IPS-NIHi7 (cell line): ENCODE data around the gene ARHGAP1.
"Not testable (repeated sequence)": the region's sequence is repeated elsewhere in the genome, so short reads cannot be mapped to it uniquely, and the experiment has no call there.

ENCODE experiments used
- DNase-seq: peaks from one replicate; pipeline ENCODE4 v3.0.0; 2012; ENCODE audit warnings: mixed read lengths; ENCODE audit errors: extremely low spot score

The ARHGAP1 gene

DNA sequence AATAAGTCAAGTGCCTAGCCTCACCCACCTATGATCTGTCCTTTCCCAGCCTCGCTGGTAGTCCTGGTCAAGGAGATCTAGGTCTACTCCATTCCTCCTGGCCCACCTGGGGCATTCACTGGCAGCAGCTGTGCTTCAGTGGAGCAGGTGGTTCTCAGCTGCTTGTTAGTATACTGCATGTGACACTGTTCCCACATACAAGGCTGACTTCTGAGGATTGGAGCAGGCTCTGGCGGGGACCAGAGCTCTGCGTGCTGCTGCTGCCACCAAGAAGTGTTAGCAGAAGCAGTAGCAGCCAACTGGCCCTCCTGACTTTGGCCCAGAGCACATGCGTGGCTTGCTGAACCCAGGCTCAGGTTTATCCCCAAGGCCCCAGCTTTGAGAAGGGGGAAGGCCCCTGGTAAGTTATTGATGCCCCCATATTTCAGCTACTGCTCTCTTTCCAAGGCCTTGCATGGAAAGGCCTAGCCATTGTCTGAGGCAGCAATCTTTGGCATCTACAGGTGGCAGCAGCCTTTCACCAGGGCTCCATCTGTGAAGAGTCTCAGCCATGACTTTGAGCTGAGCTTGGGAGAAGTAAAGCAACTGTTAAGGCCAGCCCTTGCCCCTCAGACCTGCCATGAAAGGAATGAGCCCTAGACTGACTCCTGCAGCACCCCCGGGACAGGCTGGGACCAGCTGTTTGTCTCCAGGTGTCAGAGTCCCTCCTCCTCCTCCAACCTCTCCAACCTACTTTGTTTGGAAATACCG, 26.5 kb downstream of the ARHGAP1 start:
- DNase-seq, result no peak

DNA sequence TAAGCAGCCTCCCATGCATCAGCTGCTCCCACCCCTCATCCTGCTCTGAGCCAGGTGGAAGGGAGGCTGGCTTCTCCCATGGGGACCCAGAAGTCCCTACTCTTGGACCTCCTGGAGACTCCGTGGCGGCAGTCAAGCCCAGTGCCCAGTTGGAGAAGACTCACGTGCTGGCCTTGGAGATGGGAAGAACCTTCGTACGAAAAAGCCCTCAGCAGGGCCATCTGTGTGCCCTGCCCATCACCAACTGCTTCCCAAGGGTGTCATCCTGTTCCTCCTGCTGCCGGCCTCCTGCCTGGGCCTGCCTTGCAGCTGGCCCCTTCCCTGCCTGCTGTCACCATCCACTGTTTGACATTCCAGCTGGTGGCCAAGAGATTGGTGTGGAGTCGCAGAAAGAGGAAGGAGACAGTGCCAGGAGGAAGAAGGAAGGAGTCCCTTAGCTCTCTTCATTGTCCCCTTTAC, 28.0 kb downstream of the ARHGAP1 start:
- DNase-seq, result no peak

DNA sequence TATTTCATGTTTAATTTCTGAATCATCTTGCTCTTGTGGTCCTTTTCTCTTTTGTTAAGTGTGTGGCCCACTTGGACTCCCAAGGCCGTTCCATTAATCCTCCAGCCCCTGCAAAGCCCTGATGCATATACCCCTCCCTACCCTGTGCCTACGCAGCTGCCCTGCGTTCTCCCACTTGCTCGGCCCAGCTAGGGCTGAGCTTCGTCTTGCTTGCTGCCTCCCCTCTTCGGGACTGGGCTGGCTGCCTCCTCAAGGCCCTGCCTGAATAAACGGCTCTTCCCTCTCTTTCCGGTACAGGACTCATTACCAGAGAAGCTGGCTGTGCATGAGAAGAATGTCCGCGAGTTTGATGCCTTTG, 28.5 kb downstream of the ARHGAP1 start:
- DNase-seq, result no peak

DNA sequence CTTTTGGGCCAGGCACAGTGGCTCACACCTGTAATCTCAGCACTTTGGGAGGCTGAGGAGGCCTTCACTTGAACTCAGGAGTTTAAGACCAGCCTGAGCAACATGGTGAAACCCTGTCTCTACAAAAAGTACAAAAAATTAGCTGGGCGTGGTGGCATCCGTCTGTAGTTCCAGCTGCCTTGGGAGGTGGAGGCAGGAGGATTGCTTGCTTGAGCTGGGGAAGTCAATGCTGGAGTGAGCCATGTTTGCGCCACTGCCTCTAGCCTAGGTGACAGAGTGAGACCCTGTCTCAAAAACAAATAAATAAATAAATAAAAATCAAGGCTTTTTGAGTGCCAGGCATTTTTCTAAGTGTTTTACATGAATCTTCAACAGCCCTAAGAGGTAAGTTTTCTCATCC, 29.9 kb downstream of the ARHGAP1 start:
- not testable (repeated sequence) for DNase-seq

DNA sequence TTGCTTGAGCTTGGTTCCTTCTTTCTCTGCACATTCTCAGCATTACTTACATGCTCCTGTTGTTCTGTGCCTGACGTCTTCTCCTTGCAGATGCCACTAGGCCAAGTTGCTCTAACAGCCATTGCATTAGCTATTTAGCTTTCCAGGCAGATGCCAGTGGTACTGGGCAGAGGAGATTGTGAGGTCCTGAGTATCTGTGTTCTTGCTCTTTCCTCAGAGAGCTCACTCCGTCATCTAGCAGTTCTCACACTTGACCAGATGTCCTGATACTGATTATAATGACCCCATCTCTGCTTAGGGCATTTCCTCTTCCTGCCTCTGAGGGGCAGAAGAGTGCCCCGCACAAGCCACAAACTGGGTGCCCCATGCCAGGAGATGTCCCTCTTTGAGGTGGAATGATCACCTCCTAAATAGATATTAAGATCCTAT, 30.7 kb downstream of the ARHGAP1 start:
- peak; percentile 60 for DNase-seq

DNA sequence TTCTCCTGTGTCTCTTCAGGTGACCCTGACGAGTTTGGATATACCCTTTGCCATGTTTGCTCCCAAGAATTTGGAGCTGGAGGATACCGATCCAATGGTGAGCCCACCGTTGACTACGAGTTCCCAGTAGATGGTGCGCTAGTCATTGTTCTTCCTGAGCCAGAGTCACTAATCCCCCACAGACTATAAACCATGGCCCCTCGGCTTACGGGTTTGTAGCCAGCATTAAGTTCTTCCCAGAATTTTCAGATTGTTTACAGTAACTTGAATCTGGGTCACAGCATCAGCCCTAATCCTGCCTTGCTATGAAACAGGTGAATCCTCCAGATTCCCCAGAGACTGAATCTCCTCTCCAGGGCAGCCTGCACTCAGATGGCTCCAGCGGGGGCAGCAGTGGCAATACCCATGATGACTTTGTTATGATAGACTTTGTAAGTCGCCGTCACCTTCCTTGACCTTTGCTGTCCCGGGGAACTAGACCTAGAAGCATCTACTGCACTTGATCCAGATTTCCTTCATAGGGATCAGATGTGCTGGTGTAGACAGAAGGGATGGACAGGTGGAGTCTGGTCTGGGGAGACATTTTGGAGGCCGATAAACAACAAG, 31.8 kb downstream of the ARHGAP1 start:
- no peak for DNase-seq

DNA sequence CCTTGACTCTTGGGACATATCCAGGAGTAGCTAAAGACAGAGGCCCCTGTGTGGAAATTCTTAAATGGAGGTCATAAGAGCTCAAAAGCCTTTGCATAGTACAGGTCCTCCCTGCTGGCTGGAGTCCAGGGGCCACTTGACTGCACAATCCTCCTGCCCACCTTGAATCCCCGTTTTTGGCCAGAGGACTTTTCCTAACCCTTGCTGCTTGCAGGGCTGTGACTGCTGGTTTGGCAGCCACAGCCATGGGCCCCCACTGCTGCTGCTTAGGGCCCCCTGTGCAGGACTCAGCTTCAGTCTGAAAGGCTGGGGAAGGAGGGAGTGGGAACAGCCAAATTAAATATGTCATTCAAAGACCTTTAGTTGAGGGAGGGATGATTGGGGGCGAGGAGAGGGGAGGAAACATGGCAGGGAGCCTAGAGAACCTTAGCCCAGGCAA, 33.4 kb downstream of the ARHGAP1 start:
- no peak for DNase-seq

DNA sequence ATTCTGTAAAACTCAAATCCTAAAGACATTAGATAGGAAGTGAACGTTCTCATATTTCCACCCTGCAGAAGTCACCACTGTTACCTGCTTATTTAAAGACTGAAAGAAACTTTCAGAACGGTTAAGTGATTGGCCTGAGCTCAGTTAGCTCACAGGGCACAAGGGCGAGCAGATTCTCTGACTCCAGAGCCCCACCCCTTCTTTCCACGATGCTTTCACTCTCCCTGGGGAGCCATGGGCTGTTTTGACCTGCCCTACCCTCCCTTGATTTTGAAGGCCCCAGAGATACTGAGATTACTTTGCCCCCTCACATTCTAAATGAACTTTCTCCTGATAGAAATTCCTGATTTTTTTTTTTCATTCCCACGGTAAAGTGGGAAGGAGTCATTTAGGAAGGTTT, 33.9 kb downstream of the ARHGAP1 start:
- DNase-seq, result no peak

DNA sequence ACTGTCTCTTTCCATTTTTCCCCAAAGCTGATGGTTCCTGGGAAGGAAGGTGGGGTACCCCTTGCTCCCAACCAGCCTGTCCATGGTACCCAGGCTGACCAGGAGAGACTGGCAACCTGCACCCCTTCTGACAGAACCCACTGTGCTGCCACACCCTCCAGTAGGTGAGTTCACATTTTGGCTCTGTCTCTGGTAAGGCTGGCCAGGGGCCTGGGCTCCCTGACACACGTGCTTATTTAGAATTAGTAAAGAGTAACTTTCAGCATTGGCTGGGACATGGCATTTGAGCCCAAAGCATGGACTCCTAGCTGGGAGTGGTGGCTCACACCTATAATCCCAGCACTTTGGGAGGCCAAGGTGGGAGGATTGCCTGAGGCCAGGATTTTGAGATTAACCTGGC, 35.1 kb downstream of the ARHGAP1 start:
- DNase-seq, result no peak

DNA sequence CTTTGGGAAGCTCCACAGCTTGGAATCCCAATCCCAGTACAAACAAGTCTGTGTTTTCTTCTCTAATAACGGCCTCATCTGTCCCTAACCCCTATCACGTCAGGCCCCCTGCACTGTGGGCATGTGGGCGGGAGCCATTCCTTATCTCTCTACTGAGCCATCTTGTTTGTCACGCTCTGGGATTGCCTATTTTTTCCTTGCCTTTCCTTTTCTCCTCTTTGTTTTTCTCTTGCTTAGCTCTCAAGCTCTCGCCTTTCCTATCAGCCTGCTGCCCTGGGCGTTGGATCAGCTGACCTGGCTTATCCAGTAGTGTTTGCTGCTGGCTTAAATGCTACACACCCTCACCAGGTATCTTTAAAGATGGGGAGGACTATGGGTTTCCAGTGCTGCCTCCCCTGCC, 35.8 kb downstream of the ARHGAP1 start:
- DNase-seq, result peak; percentile 28

DNA sequence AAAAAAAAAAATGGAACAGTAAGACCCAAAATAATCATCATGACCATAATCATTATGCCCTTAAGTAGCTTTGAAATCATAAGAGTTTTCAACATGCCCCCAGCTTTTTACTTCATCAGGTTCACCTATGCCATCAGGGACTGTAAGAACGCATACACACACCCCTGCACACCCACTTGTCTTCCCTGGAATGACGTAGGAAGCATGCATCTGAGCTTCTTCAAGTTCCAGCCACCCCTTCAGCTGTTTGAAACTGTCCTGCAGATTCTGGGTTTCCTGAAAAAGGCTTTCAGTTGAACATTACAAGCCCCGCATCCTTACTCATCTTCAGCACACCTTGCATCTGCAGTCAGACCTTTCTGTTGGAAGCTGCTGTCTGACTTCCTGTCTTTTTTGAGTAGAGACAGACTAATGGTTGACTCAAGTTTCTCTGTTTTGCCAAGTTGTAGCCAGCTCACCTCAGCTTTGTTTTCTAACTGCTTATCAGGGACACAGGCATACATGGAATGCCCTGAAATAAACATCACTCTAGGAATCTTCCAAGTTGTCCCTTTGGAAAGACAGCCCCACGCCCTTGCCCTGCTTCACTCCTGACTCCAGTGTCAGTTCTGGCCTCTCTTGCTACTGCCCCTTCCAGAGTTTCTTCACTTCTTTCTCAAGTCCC, 37.0 kb downstream of the ARHGAP1 start:
- DNase-seq, result no peak

DNA sequence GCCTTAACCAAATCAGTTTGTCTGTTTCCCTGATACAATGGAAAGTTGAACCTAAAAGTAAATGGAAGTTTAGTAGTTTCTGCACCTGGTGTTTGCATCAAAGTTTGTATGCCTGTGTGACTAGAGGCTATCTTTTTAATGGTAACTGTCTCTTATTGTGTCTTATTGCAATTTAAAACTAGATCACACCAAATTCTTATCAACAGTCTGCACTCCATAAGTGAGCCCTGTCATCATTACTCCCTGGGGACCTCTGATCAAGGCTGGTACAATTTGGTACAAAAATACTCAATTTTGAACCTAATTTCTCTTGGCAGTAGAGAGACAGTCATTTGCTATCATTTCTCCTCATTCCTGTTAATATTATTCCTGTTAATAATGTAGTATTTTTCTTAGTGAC, 38.1 kb downstream of the ARHGAP1 start:
- no peak for DNase-seq

DNA sequence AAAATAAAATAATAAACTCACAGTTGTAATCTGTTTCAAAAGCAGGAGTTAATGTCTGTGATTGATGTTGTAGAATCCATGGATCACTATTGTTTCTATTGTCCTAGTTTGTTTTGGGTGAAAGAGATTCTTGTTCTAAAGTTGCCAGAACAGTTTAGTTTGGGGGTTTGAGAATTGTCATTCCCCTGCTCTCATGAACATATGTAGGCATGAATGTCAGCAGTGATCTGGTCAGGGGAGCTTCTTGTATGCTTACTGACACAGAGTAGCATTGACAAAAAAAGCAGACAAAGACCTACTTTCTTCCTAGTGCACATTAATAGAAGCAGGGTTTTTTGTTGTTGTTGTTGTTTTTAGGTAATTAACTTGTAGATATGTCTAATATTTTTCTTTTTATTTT, 38.6 kb downstream of the ARHGAP1 start:
- no peak for DNase-seq

DNA sequence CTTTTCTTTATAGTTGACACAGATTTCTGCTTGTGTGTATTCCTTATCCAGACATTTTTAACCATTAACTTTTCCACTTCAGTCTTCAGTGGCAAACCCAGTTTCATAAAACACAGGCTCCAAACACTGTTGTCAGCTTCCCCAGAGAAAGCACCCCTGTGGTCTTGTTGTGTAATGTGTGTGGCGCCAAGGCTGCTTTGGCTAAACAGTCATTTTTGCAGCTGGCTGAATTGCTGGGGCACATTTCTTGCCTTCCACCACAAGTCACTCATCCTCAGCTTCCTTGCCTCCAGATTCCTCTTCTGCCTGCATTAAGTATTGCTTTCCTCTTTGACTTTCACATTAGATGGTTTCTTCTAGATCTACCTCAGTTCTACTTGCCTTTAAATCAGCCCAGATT, 40.5 kb downstream of the ARHGAP1 start:
- no peak for DNase-seq

DNA sequence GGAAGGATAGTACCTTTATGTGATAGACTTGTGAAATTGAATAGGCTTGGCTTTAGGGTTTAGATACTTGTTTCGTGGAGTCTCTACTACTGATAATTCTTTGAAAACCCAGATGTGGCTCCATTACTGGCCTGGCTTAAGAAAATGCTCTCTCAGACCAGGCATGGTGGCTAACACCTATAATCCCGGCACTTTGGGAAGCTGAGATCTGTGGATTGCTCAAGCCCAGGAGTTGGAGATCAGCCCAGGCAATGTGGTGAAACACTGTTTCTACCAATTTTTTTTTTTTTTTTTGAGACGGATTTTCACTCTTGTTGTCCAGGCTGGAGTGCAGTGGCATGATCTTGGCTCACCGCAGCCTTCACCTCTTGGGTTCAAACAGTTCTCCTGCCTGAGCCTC, 42.2 kb downstream of the ARHGAP1 start:
- DNase-seq, result no peak

DNA sequence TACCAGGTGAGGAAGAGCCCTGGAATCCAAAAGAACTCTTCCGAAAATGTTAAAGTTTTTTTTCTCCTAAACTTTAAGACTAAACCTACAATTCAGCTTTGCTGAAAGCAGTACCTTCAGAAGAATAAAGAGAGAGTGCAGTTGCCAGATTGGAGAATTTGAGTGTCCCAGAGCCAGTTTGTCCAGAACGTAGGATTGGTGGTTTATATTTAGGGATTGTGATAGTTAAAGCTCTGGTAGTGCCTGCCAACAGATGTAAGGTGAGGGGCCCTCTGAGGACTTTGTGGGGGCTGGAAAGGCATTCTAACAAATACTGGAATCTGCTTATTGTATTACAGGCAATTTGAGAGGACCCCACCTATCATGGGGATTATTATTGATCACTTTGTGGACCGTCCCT, 43.2 kb downstream of the ARHGAP1 start:
- DNase-seq, result no peak

DNA sequence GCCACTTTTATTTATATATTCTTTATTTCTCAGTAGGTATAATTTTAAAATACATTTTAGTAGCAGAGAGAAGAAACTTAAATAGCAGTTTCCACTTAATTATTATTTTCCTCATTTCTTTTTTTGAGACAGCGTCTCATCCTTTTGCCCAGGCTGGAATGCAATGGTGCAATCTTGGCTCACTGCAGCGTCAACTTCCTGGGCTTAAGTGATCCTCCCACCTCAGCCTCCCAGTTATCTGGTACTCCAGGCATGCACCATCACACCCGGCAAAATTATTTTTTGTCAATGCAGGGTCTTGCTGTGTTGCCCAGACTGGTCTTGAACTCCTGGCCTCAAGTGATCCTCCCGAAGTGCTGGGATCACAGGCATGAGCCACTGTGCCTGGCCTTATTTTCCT, 44.8 kb downstream of the ARHGAP1 start:
- no peak for DNase-seq

DNA sequence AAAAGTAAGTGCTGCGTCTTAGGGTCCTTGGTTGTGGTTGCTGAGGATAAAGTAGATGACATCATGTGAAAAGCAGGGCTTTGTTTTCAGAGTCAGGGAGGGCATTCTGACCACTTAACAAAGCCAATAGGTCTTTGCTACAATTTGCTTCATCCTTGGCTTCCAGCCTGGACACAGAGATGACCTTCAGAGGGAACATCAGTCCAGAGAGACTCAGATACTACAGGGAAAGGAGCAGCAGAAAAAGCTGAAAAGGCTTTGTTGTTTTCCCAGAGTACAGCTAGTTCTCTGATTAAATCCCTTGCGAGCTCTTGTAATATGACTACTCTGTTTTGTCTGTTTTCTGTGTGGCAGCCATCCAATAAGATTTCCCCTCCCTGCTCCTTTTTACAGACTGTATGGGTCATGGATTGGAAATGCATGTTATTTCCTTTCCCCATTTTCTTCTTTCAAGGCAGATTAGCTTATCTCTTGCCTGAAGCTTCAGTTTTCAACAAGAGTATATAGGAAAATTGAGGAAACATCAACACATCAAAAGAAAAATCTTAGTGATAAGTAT, 51.2 kb downstream of the ARHGAP1 start:
- DNase-seq, result no peak

DNA sequence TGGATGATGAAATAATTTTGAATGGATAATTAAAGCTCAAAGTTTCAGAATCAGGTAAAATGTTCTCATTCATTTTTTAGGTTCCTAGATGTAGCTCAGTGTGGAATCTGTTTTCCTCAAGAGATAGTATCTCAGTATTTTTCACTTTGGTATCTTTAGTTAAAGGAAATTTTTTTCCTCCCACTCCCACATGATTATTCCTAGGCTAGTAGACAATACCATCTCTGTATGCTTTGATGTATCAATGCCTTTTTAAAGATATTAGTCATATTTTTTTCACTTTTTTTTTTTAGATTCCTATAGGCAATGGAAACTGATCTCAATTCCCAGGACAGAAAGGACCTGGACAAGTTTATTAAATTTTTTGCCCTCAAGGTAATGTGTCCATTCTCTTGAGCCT, 56.4 kb downstream of the ARHGAP1 start:
- no peak for DNase-seq

DNA sequence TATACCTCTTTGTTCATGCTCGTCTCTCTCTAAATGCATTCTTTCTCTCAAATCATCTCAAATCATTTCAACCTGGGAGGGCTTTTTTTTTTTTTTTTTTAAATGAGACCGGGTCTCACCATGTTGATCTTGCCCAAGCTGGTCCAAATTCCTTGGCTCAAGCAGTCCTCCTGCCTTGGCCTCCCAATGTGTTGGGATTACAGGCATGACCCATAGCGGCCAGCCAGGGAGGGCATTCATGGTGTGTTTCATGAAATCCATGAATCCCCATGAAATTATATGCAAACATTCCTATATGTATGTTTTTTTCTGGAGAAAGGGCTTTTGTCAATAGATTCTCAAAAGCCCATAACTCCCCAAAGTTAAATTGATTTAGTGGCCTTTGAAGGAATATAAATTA, 56.9 kb downstream of the ARHGAP1 start:
- no peak for DNase-seq

DNA sequence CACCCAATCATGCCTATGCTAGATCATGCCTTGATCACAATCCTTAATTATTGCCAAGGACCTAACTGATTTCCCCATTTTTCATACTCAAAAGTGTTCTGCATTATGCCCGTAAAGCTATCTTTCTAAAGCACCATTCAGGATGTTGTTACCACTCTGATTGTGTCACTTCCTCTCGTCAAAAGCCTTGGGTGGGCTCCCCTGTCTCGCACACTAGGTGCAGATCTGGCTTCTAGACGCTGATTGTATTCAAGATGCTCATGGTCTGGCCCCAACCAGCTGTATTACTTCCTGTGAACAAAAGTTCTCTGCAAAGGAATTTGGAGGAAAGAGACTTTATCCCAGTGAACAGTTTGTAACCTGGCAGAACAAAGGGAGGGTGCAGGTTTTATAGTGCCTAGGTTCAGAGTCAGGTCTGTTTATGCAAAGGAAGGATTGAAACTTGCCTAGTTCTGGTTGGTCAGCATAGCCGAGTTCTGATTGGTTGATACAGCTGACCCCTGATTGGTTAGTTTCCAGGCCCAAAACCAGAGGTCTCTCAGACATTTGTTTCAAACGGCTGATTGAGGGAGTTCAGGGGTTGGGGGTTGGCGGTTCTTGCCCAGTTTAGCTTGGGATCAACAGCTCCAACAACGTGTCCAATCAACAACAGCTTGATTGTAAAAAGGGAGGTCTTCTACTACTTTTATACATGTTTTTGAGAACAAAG, 57.6 kb downstream of the ARHGAP1 start:
- no peak for DNase-seq

DNA sequence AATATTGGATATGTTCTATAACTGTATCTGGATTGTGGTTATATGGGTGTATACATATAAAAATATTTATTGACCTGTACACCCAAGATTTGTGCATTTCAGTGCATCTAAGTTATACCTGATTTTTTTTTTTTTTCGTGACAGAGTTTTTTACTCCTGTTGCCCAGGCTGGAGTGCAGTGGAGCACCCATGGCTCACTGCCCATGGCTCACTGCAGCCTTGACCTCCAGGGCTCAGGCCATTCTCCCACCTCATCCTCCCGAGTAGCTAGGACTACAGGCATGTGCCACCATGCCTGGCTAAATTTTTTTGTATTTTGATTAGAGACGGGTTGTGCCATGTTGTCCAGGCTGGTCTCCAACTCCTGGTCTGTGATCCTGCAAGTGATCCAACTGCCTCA, 58.8 kb downstream of the ARHGAP1 start:
- DNase-seq, result no peak
